GM12891 (cell line): ENCODE measurements around the gene NGEF.

ENCODE experiments used
- PAX5 ChIP-seq: IDR thresholded peaks from 2 replicates; pipeline ENCODE4 v1.6.1; 2011; ENCODE audit warnings: low read length, moderate library complexity, mild to moderate bottlenecking; ENCODE audit not compliant: insufficient read depth, severe bottlenecking
- POLR2A ChIP-seq: IDR thresholded peaks from 2 replicates; pipeline ENCODE4 v1.6.1; 2011; ENCODE audit warnings: low read depth, low read length, control low read depth
- POLR2AphosphoS5 ChIP-seq: IDR thresholded peaks from 2 replicates; pipeline ENCODE4 v1.6.1; 2011; ENCODE audit warnings: low read depth, low read length, control low read depth
- POU2F2 ChIP-seq: IDR thresholded peaks from 2 replicates; pipeline ENCODE4 v1.6.1; 2011; ENCODE audit warnings: low read depth, mild to moderate bottlenecking, control low read depth, low read length, moderate library complexity
- TAF1 ChIP-seq: IDR thresholded peaks from 2 replicates; pipeline ENCODE4 v1.6.1; 2011; ENCODE audit warnings: low read depth, low read length, control low read depth

GRCh38 chr2:233005096-233005495 lies 8.0 kb downstream of the NGEF start:
- TF ChIP-seq POLR2AphosphoS5 (no peak), TAF1 (no peak), POLR2A (no peak), PAX5 (no peak), POU2F2 (no peak)
